Gastrocnemius medialis (tissue), 4 donors: ENCODE measurements around the gene AIFM2. TPM values are rescaled to one million over a fixed set of nuclear protein-coding genes. Genes with fewer than 3 reads are reported as not detected.

Source experiments
- ATAC-seq, 2 donors: fragments of 150-250 bp; one replicate each; pipeline ENCODE4 v1.9.1; 2016
- DNase-seq, 2 donors: peaks; one replicate each; pipeline ENCODE4 v3.0.0-alpha.2; 2019
- H3K27ac ChIP-seq, 4 donors: fragments of 200-600 bp; sonication (generic); 1 replicate in 1 of 4; 2 replicates in 3 of 4; pipeline ENCODE4 v1.5.1; 2016 to 2018; ENCODE audit warnings: mild to moderate bottlenecking in 2 of 4, moderate library complexity in 1 of 4
- H3K27me3 ChIP-seq, 3 donors: fragments of 200-600 bp; sonication (generic) in 2 of 3; 1 replicate in 1 of 3; 2 replicates in 2 of 3; pipeline versions ENCODE4 v1.5.1 to v1.6.0; 2016 to 2019; ENCODE audit warnings: mild to moderate bottlenecking in 1 of 3, moderate library complexity in 1 of 3
- H3K36me3 ChIP-seq, 2 donors: fragments of 200-600 bp; sonication (generic) in 1 of 2; one replicate each; pipeline ENCODE4 v1.5.1; 2017 to 2018
- H3K4me1 ChIP-seq, 2 donors: fragments of 200-600 bp; sonication (generic) in 1 of 2; one replicate each; pipeline ENCODE4 v1.5.1; 2016 to 2017; ENCODE audit warnings: mild to moderate bottlenecking in 2 of 2
- H3K4me3 ChIP-seq, 4 donors: fragments of 200-600 bp; sonication (generic) in 3 of 4; 1 replicate in 1 of 4; 2 replicates in 3 of 4; pipeline ENCODE4 v1.5.1; 2016 to 2019; ENCODE audit warnings: mild to moderate bottlenecking in 2 of 4
- H3K9me3 ChIP-seq, 3 donors: fragments of 200-600 bp; sonication (generic) in 2 of 3; 1 replicate in 1 of 3; 2 replicates in 2 of 3; pipeline ENCODE4 v1.5.1; 2016 to 2019
- CTCF ChIP-seq, 5 experiments: fragments of 450-650 bp in 3 of 5; fragments of 200-600 bp in 2 of 5; sonication (generic) in 2 of 5; IDR thresholded peaks in 4 of 5; conservative IDR thresholded peaks in 1 of 5; 1 replicate in 4 of 5; 2 replicates in 1 of 5; pipeline ENCODE4 v1.5.1; 2016 to 2019; ENCODE audit warnings: antibody characterized with exemption in 5 of 5, mild to moderate bottlenecking in 3 of 5, moderate library complexity in 3 of 5
- POLR2A ChIP-seq, 2 donors: fragments of 450-650 bp; IDR thresholded peaks; one replicate each; pipeline ENCODE4 v1.6.1; 2017; ENCODE audit warnings: antibody characterized with exemption in 2 of 2, mild to moderate bottlenecking in 2 of 2, moderate library complexity in 2 of 2
- in situ Hi-C, 4 donors: fragments of 200-750 bp; cut with MboI; loops; one replicate each; pipeline versions ENCODE4 v1.15.0 to v1.8.0; 2017; ENCODE audit warnings: low sequenced_read_pairs in 4 of 4
- intact Hi-C: fragments of 100-400 bp; cut with DNase I; formaldehyde crosslinking; loops from one replicate; pipeline ENCODE4 v1.15.1; 2023; ENCODE audit warnings: low total_unique reads
- total RNA-seq, 4 donors: library from RNA; depleted of rRNA; stranded (reverse); fragments of >200 nt; gene quantifications; one replicate each; pipeline versions ENCODE4 v1.1.0 to v1.2.3, GENCODE V29; 2016

AIFM2 gene
- total RNA-seq, 4 donors from 2014 or later = 6.8 to 11.0 (median 9.8) TPM

- DNase-seq (no peak), ATAC-seq (no peak)
- H3K27ac ChIP-seq = no peak overlapping the region
- intact Hi-C loops (no loop called here), in situ Hi-C loops (no loop called here)
- TF ChIP-seq CTCF (IDR thresholded peaks at IDR 0.05 in 4 of 5, conservative IDR thresholded peaks at IDR 0.05 in 1 of 5) = no peak
- no peak for TF ChIP-seq POLR2A (IDR thresholded peaks at IDR 0.05)
- H3K4me3 ChIP-seq = no peak overlapping the region
- H3K9me3 ChIP-seq = no peaks in the 10 kb centered on the region
- no peaks in the 10 kb centered on the region for H3K4me1 ChIP-seq
- no peaks in the 10 kb centered on the region for H3K27me3 ChIP-seq
- H3K36me3 ChIP-seq = peaks cover 0 to 4% of the 10 kb centered on the region in 2 donors
Observed at GRCh38 chr10:70090951-70091350, 41.7 kb downstream of the AIFM2 start.

- Histone ChIP-seq H3K9me3 (no peaks in the 10 kb centered on the region), H3K4me1 (no peaks in the 10 kb centered on the region), H3K4me3 (no peak overlapping the region), H3K27ac (no peak overlapping the region), H3K27me3 (no peaks in the 10 kb centered on the region), H3K36me3 (peaks cover 0 to 4% of the 10 kb centered on the region in 2 donors)
- ATAC-seq = no peak
- no peak for TF ChIP-seq POLR2A (IDR thresholded peaks at IDR 0.05)
- no peak for TF ChIP-seq CTCF (IDR thresholded peaks at IDR 0.05 in 4 of 5, conservative IDR thresholded peaks at IDR 0.05 in 1 of 5)
- in situ Hi-C loops = no loop called here
- intact Hi-C loops = no loop called here
- DNase-seq = no peak
Observed at GRCh38 chr10:70090013-70090412, 42.6 kb downstream of the AIFM2 start.

GRCh38 chr10:70088308-70088698 lies 44.3 kb downstream of the AIFM2 start:
- no peak for DNase-seq

GRCh38 chr10:70087616-70088307 lies 44.9 kb downstream of the AIFM2 start:
- DNase-seq (no peak), ATAC-seq (no peak)
- Histone ChIP-seq H3K4me3 (no peak overlapping the region), H3K4me1 (no peaks in the 10 kb centered on the region), H3K9me3 (no peaks in the 10 kb centered on the region), H3K27ac (no peak overlapping the region), H3K27me3 (no peaks in the 10 kb centered on the region), H3K36me3 (no peaks in the 10 kb centered on the region)
- TF ChIP-seq CTCF (IDR thresholded peaks at IDR 0.05 in 4 of 5, conservative IDR thresholded peaks at IDR 0.05 in 1 of 5) = no peak
- TF ChIP-seq POLR2A (IDR thresholded peaks at IDR 0.05) = no peak
- intact Hi-C loops (no loop called here), in situ Hi-C loops (no loop called here)

More at GRCh38 chr10:70088308-70088698, 44.3 kb downstream of the AIFM2 start:
- ATAC-seq = no peak
- Histone ChIP-seq H3K27me3 (no peaks in the 10 kb centered on the region), H3K27ac (no peak overlapping the region), H3K4me3 (no peak overlapping the region), H3K9me3 (no peaks in the 10 kb centered on the region), H3K36me3 (no peaks in the 10 kb centered on the region), H3K4me1 (no peaks in the 10 kb centered on the region)
- TF ChIP-seq CTCF (IDR thresholded peaks at IDR 0.05 in 4 of 5, conservative IDR thresholded peaks at IDR 0.05 in 1 of 5) (no peak), POLR2A (IDR thresholded peaks at IDR 0.05) (no peak)
- intact Hi-C loops = no loop called here
- in situ Hi-C loops = no loop called here
